ENCODE measurements around the gene DZIP1L. TPM values are rescaled to one million over a fixed set of nuclear protein-coding genes. Genes with fewer than 3 reads are reported as not detected.

The DZIP1L gene
- total and polyA plus RNA-seq, 2 experiments from 2014 or later: 10.6 to 19.5 TPM

GRCh38 chr3:138063416-138063815 is 52.0 kb downstream of the DZIP1L start (continued):
- TF ChIP-seq ZNF114 (CRISPR knock-in tag; IDR thresholded peaks at IDR 0.05) (no peak), POLR2AphosphoS5 (IDR thresholded peaks at IDR 0.05; ENCODE audit: low read depth) (no peak), NANOG (IDR thresholded peaks at IDR 0.05; ENCODE audit: borderline replicate concordance) (no peak), ETS1 (IDR thresholded peaks at IDR 0.05) (no peak)
- TF ChIP-seq, protein P1, sequence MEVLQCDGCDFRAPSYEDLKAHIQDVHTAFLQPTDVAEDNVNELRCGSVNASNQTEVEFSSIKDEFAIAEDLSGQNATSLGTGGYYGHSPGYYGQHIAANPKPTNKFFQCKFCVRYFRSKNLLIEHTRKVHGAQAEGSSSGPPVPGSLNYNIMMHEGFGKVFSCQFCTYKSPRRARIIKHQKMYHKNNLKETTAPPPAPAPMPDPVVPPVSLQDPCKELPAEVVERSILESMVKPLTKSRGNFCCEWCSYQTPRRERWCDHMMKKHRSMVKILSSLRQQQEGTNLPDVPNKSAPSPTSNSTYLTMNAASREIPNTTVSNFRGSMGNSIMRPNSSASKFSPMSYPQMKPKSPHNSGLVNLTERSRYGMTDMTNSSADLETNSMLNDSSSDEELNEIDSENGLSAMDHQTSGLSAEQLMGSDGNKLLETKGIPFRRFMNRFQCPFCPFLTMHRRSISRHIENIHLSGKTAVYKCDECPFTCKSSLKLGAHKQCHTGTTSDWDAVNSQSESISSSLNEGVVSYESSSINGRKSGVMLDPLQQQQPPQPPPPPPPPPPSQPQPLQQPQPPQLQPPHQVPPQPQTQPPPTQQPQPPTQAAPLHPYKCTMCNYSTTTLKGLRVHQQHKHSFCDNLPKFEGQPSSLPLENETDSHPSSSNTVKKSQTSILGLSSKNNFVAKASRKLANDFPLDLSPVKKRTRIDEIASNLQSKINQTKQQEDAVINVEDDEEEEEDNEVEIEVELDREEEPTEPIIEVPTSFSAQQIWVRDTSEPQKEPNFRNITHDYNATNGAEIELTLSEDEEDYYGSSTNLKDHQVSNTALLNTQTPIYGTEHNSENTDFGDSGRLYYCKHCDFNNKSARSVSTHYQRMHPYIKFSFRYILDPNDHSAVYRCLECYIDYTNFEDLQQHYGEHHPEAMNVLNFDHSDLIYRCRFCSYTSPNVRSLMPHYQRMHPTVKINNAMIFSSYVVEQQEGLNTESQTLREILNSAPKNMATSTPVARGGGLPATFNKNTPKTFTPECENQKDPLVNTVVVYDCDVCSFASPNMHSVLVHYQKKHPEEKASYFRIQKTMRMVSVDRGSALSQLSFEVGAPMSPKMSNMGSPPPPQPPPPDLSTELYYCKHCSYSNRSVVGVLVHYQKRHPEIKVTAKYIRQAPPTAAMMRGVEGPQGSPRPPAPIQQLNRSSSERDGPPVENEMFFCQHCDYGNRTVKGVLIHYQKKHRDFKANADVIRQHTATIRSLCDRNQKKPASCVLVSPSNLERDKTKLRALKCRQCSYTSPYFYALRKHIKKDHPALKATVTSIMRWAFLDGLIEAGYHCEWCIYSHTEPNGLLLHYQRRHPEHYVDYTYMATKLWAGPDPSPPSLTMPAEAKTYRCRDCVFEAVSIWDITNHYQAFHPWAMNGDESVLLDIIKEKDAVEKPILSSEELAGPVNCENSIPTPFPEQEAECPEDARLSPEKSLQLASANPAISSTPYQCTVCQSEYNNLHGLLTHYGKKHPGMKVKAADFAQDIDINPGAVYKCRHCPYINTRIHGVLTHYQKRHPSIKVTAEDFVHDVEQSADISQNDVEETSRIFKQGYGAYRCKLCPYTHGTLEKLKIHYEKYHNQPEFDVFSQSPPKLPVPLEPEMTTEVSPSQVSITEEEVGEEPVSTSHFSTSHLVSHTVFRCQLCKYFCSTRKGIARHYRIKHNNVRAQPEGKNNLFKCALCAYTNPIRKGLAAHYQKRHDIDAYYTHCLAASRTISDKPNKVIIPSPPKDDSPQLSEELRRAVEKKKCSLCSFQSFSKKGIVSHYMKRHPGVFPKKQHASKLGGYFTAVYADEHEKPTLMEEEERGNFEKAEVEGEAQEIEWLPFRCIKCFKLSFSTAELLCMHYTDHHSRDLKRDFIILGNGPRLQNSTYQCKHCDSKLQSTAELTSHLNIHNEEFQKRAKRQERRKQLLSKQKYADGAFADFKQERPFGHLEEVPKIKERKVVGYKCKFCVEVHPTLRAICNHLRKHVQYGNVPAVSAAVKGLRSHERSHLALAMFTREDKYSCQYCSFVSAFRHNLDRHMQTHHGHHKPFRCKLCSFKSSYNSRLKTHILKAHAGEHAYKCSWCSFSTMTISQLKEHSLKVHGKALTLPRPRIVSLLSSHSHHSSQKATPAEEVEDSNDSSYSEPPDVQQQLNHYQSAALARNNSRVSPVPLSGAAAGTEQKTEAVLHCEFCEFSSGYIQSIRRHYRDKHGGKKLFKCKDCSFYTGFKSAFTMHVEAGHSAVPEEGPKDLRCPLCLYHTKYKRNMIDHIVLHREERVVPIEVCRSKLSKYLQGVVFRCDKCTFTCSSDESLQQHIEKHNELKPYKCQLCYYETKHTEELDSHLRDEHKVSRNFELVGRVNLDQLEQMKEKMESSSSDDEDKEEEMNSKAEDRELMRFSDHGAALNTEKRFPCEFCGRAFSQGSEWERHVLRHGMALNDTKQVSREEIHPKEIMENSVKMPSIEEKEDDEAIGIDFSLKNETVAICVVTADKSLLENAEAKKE (CRISPR knock-in tag; IDR thresholded peaks at IDR 0.05): no peak

DNA sequence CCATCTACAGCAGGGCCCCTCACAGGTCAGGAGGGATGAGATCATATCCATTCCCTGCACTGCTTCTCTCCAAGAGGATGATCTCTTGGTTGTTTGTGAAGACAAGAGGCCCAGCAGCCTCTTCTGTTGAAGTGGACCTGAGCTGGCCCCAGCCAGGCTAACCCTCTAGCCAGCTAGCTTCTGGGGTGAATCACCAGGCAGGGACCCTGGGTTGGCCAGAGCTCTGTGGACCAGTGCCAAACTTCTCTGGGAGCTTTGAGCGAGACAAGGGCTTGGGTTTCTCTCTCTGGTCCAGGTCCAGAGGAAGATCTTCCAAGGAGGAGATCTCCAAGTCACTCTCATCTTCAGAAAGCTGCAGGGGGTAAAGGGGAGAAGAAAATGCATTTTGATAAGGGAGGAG is 52.8 kb downstream of the DZIP1L start:
- no peak overlapping the region for H3K27ac ChIP-seq (ENCODE audit: low read depth)
- H3K27me3 Mint-ChIP-seq (ENCODE audit: insufficient read depth, low read depth, poor library complexity): peaks cover 4% of the 10 kb centered on the region
- ATAC-seq (no peak), DNase-seq (ENCODE audit: low spot score) (no peak)
- no peaks in the 10 kb centered on the region for H3K9me3 Mint-ChIP-seq
- no peak overlapping the region for H3K27ac Mint-ChIP-seq
- H3F3A ChIP-seq (replicated peaks; ENCODE audit: low read depth): no peaks in the 10 kb centered on the region
- H3K4me1 ChIP-seq (ENCODE audit: insufficient read depth): 0 out of 2 replicates have a peak, but pooled peaks cover 4% of the 10 kb centered on the region
- H4K20me1 ChIP-seq (replicated peaks; ENCODE audit: insufficient read depth): 0 out of 2 replicates have a peak, but pooled peaks cover 2% of the 10 kb centered on the region
- H3K79me2 ChIP-seq (replicated peaks; ENCODE audit: insufficient read depth): no peaks in the 10 kb centered on the region
- H3K36me3 Mint-ChIP-seq (ENCODE audit: low read depth): peaks cover 17% of the 10 kb centered on the region
- peaks cover 4% of the 10 kb centered on the region; the same call in 1 of the 2 replicates for H3K36me3 ChIP-seq (ENCODE audit: insufficient read depth)
- H2AFZ ChIP-seq: no peak overlapping the region
- no peak overlapping the region for H3K4me2 ChIP-seq
- H3K9me2 ChIP-seq (ENCODE audit: insufficient read depth): no peaks in the 10 kb centered on the region
- TF ChIP-seq ZNF114 (CRISPR knock-in tag; IDR thresholded peaks at IDR 0.05) (no peak), CREB1 (CRISPR knock-in tag; IDR thresholded peaks at IDR 0.05; ENCODE audit: low read depth) (no peak), POLR2AphosphoS5 (IDR thresholded peaks at IDR 0.05; ENCODE audit: low read depth) (no peak)
- no peak overlapping the region for H3K4me3 ChIP-seq
- H3K4me3 Mint-ChIP-seq: no peak overlapping the region
- H3K27me3 ChIP-seq (ENCODE audit: insufficient read depth): no peaks in the 10 kb centered on the region
- peaks cover 10% of the 10 kb centered on the region for H3K4me1 Mint-ChIP-seq

All from GM23338 (cell line).